Measurements from ENCODE around the gene KAT2B.

- TF ChIP-seq POLR2A (IDR thresholded peaks at IDR 0.05) (no peak), CTCF (IDR thresholded peaks at IDR 0.05 in 8 of 11, conservative IDR thresholded peaks at IDR 0.05 in 3 of 11) (no peak)
Measured at GRCh38 chr3:20008646-20009045, 31.6 kb upstream of the KAT2B start.
